Endometrial microvascular endothelial cells (primary cell): ENCODE measurements around the gene BTBD10. TPM values are rescaled to one million over a fixed set of nuclear protein-coding genes. Genes with fewer than 3 reads are reported as not detected.

Source experiments
- in situ Hi-C: cut with HindIII; loops from 2 replicates; pipeline ENCODE4 v1.10.0; 2017; ENCODE audit warnings: low sequenced_read_pairs, low pct_unique_long_range_greater_than_20kb; ENCODE audit errors: inconsistent ontology term
- total RNA-seq: library from RNA; depleted of rRNA; stranded (reverse); fragments of >200 nt; gene quantifications from one replicate; pipeline ENCODE4 v1.2.3, GENCODE V29; 2015; ENCODE audit errors: inconsistent ontology term

Gene BTBD10
- total RNA-seq, 1 donor from 2014 or later, result 86.3 TPM

DNA sequence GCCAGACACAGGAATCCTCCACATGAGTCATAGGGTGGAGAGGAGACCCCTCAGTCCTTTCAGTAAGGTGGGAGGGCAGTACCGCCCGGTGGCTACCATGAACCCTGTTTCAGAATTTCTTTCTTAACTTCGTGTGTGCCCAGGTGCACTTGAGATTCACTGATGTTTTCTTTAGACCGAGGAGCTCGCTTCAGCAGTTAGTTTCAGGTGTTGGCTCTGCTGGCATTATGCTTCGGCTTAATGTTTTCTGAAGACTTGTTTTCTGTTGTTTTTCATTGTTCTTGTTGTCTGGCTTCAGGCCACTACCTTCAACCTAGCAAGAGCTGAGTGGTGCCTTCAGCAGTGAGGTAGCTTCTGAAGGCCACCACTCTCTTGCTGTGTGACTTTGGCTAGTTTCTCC, 114.0 kb downstream of the BTBD10 start:
- in situ Hi-C loops, result no loop called here

DNA sequence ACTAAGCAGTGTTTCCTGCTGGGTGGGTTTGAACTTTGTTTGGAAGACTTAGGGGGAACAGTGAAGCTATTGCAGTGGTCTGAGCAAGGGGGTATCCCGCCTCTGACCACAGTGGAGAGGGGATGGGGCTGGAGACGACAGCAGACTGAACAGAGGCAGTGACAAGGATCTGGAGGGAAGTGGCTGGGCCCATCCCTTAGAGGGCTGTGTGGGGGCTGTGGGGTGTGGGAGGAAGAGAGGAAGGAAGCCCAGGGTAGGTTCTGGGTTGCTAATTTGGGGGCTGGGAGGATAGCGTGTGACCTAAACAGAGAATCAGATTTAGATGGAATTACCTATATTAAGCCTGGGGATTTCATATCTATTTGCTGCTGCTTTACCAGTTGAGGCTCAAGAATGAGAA, 114.7 kb downstream of the BTBD10 start:
- in situ Hi-C loops, result no loop called here

DNA sequence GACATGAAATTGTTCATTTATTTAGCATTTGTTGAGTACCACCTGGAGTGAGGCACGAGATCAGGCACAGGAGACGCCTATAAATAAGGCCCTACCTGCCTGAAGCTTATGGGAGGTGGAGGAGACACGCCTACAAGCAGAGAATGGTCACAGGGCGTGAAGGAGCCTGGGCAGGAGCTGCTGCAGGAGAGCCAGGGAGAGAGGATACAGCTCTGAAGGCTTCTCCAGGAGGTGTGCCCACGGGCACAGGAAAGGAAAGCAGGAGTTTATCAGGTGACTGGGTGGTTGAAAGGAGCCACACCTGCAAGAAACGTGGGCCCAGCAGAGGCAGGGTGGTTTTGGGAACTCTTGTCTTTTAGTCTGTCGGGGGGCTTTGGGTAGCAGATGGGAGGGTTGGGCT, 115.1 kb downstream of the BTBD10 start:
- in situ Hi-C loops, result no loop called here

DNA sequence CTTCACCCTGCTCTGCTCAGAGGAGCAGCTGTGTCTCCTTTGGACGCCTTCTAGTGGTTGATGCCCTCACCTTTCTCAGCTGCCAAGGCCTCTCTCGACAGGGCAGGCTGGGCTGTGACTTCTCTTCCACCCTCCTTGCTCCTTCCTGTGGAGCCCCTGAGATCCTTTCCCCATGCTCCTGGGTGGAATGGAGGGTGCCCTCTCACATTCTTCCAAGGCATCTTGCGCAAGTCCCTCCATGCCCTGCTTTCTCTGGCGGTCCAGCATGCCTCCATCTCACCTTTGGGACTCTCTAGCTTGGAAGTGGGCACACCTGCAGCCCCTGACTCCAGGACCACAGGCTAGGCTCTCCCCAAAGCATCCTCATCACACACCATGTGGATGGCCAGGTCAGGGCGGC, 116.6 kb downstream of the BTBD10 start:
- in situ Hi-C loops, result no loop called here

DNA sequence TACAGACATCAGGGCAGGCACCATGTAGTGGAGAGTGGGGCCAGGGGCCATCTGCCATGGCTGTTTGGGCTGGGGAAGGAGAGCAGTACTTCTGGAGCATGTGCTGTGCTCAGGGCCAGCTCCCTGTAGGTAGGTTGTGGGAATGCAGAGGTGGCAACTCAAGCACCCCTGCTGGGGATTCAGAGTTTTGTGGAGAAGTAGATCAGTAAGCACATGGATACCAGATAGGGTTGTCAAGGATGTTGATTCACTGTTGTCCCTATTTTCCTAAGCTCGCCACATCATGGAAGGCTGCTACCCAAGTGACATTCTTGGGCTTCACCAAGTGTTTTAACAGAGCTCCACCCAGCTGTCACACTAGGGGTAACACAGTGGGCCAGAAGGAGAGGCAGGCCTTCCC, 118.2 kb downstream of the BTBD10 start:
- in situ Hi-C loops, result no loop called here

DNA sequence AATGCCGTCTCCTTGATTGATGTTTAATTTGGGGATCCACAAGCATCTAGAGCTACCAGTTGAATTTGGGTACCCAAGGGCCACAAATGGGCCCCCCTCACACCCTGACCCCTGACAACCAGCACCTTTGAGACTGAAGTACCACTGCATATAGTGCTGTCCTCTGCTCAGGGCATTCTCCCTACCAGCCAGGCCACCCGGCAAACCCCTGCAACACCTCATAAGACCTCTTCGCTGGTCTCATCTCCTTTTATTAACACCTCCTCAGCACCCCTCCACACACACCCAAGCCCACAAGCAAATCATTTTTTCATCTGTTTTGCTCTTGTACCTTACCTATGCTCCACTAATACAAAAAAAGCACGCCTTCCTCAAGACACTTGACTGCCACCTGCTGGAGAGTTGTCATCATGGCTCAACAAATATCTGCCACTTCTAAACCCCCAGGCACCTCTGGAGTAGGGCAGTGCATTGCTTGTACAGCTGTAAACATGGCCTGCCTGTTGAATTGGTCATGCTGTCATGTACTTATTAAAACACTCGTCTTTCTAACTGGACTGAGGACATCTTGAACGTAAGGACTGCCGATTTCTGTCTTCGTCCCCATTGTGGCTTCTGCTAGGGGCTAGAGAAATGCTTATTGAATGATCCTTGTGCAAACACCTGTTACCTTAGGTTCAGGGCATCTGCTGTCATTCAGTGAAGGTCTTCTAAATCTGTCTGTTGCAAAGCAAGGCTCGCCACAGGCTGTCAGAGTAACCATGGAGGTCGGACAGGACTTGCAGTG, 118.9 kb downstream of the BTBD10 start:
- in situ Hi-C loops, result no loop called here

DNA sequence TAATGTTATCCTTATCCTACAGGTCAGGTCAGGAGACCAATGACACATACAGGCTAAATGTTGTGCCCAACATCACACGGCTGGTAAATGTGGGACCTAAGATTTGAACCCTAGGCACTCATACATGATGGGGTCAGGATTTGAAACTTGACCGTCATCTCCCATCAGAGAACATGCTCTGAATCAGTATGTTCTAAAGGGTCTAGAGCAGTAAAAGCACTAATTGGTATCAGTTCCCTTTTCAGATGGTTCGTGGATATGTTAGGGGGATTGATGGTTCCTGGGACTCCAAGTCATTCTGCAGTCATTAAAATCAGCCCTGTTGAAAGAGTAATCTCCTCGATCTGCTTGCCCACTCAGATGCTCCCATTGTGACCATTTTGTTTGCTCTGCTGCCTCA, 120.0 kb downstream of the BTBD10 start:
- in situ Hi-C loops, result no loop called here

DNA sequence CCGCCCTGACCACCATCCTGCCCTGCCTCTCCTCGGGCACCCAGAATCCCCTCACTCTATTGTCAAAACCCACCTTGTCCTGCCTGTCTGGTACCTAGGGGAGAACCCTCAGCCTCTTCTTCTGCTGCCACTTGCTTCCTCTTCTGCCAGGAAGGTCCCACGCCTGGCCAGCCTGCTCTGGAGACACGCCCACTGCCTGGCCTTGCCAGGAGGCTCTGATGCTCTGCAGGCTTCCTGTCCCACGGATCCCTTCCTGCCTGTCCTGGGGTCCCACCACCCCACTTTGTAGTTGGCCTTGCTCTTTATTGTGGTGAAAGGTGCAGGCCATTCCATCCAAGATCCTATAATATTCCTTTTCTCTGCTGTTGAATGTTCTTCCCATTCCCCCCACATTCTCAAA, 122.0 kb downstream of the BTBD10 start:
- in situ Hi-C loops, result no loop called here

DNA sequence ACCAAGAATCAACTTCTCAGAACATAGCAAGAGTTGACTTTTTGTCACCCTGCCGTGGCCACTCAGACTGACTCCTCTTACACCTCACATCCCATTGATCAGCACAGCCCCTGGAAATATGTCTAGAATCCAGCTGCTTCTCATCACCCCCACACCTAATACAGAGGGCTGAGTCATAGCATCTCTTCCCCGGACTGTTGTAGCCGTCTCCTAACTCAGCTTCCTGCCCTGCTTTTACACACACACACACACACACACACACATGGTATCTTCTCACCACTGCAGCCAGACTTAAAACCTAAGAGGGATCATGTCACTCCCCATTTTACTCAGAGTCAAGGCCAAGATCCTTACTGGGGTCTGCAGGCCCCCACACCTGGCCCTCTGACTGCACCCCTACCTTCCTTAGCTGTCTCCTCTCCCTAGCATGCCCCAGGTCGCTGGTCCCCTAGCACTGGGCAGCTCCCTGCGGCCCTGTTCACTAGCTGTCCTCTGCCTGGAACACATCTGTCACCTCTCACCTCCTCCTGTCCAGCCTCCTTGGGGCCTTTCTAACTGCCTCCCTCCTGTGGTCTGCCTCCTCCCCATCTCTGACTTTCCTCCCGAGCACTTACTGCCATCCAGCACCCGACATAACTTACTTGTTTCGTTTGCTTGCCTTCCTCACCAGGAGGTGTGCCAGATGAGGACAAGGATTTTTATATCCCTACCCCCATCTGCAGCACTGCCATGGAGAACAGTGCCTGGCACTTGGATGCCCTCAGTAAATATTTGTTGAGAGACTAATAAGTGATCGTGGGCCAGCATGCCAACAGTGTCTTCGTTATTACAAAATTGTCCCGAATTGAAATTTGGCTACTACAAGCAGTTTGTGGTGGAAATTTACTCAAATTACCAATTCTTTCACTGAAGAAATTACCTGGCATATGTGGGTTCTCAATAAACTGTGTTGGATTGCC, 123.5 kb downstream of the BTBD10 start:
- in situ Hi-C loops, result no loop called here

DNA sequence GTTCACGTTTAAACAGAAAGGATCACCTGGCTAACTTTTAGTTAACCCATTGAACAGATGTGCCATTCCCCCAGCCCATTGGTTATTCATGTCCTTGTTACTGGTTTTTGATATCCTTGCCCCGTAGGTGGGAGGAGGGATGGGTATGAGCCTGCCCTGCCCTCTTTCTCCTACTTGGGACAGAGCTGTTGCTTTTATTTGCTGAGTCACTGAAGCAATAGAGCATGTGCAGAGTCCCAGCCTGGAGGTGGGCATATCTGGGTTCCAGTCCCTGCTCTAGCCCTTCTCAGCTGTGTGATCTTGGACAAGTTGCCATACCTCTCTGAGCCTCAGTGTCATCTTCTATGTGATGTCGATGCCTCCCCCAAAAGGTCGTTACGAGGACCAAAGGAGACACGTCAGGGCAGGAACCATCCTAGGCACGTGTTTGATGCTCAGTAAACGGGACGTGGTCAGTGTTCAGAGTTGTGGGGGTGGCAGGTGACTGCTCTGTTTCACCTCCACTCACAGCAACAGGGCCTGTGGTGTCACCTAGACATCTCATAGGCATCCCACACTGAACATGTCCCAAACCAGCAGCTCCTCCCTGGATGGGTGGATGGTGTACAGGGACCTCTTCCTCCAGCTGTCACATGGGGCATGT, 124.5 kb downstream of the BTBD10 start:
- in situ Hi-C loops, result no loop called here

DNA sequence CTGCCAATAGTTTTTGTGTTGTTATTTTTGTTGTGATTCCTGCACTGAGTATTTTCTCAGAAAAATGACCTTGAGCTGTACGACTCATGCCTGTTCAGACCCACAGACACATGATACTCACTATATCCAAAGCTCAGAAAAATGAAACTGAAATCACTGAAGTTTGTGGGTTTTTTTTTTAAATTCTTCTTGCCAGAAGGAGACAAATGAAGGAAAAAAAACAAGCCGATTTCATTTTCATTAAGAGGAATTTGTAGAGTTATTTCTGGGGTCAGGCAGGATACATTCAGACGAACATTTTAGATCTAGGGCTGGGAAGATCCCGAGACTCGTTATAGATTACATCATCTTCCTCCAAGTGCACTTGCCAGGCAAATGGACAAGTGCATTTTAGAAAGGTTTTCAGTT, 125.0 kb downstream of the BTBD10 start:
- in situ Hi-C loops, result no loop called here

Other genes with a start within 250 kb of the BTBD10 start
- 16.4 TPM for gene BMAL1, start 185.4 kb downstream of the BTBD10 start, total RNA-seq
- gene PTH, start 32.8 kb upstream of the BTBD10 start, total RNA-seq, result not detected
- gene FAR1, start 205.4 kb upstream of the BTBD10 start, total RNA-seq, result 38.5 TPM